H9 (cell line): ENCODE results near the gene NOSIP. TPM values are rescaled to one million over a fixed set of nuclear protein-coding genes. Genes with fewer than 3 reads are reported as not detected.
A peak's percentile ranks its signal among the peaks of the same experiment; 100 is the strongest.

ENCODE experiments used
- DNase-seq: peaks from one replicate; pipeline ENCODE4 v3.0.0-alpha.2; 2017
- H2AFZ ChIP-seq: one replicate; pipeline ENCODE4 v1.6.1; 2013; ENCODE audit warnings: mild to moderate bottlenecking, low read length, control low read depth, moderate library complexity
- H2AK5ac ChIP-seq: 2 replicates; pipeline ENCODE4 v1.6.1; 2013; ENCODE audit warnings: low read length, control low read depth, mixed read lengths; ENCODE audit not compliant: insufficient read length
- H2BK120ac ChIP-seq: one replicate; pipeline ENCODE4 v1.6.1; 2013; ENCODE audit warnings: low read depth, mild to moderate bottlenecking, low read length, control low read depth, inconsistent platforms; ENCODE audit not compliant: poor library complexity, severe bottlenecking
- H2BK12ac ChIP-seq: 2 replicates; pipeline ENCODE4 v1.6.1; 2013; ENCODE audit warnings: low read length, control low read depth, mixed read lengths, low read depth; ENCODE audit not compliant: insufficient read length
- H2BK15ac ChIP-seq: 2 replicates; pipeline ENCODE4 v1.6.1; 2013; ENCODE audit warnings: low read depth, low read length, control low read depth
- H2BK20ac ChIP-seq: one replicate; pipeline ENCODE4 v1.6.1; 2013; ENCODE audit warnings: low read depth, mild to moderate bottlenecking, low read length, control low read depth, inconsistent platforms; ENCODE audit not compliant: poor library complexity, severe bottlenecking
- H2BK5ac ChIP-seq: 2 replicates; pipeline ENCODE4 v1.6.1; 2013; ENCODE audit warnings: low read length, control low read depth, mixed read lengths; ENCODE audit not compliant: insufficient read length
- H3K14ac ChIP-seq: 2 replicates; pipeline ENCODE4 v1.6.1; 2013; ENCODE audit warnings: low read length, control low read depth; ENCODE audit not compliant: insufficient read depth
- H3K18ac ChIP-seq: 2 replicates; pipeline ENCODE4 v1.6.1; 2013; ENCODE audit warnings: low read depth, mild to moderate bottlenecking, mixed read lengths, low read length, control low read depth; ENCODE audit not compliant: insufficient read length
- H3K23ac ChIP-seq: 2 replicates; pipeline ENCODE4 v1.6.1; 2013; ENCODE audit warnings: low read length, control low read depth, mixed read lengths, low read depth; ENCODE audit not compliant: insufficient read length
- H3K23me2 ChIP-seq: 2 replicates; pipeline ENCODE4 v1.6.1; 2013; ENCODE audit warnings: low read depth, mild to moderate bottlenecking, mixed read lengths, low read length, control low read depth; ENCODE audit not compliant: insufficient read length, poor library complexity, severe bottlenecking
- H3K27ac ChIP-seq: 2 replicates; pipeline ENCODE4 v1.5.1; 2013; ENCODE audit warnings: low read length, control low read depth, mixed read lengths, low read depth; ENCODE audit not compliant: insufficient read length
- H3K27me3 ChIP-seq: 2 replicates; pipeline ENCODE4 v1.6.1; 2013; ENCODE audit warnings: low read length, control low read depth, inconsistent platforms; ENCODE audit not compliant: insufficient read depth
- H3K4ac ChIP-seq: 2 replicates; pipeline ENCODE4 v1.6.1; 2013; ENCODE audit warnings: low read depth, mild to moderate bottlenecking, control low read depth, inconsistent platforms, low read length, moderate library complexity
- H3K4me1 ChIP-seq: 2 replicates; pipeline ENCODE4 v1.6.1; 2013; ENCODE audit warnings: low read length, control low read depth, inconsistent platforms; ENCODE audit not compliant: insufficient read depth
- H3K4me2 ChIP-seq: 2 replicates; pipeline ENCODE4 v1.6.1; 2013; ENCODE audit warnings: low read length, control low read depth, mixed read lengths; ENCODE audit not compliant: insufficient read length, insufficient read depth
- H3K56ac ChIP-seq: 2 replicates; pipeline ENCODE4 v1.6.1; 2013; ENCODE audit warnings: low read depth, mild to moderate bottlenecking, mixed read lengths, low read length, control low read depth; ENCODE audit not compliant: insufficient read length
- H3K79me1 ChIP-seq: 2 replicates; pipeline ENCODE4 v1.6.1; 2013; ENCODE audit warnings: low read depth, mild to moderate bottlenecking, moderate library complexity, low read length, control low read depth, inconsistent platforms; ENCODE audit not compliant: insufficient read depth, poor library complexity, severe bottlenecking
- H3K79me2 ChIP-seq: 2 replicates; pipeline ENCODE4 v1.6.1; 2013; ENCODE audit warnings: low read length, control low read depth, inconsistent platforms; ENCODE audit not compliant: insufficient read depth
- H3K9ac ChIP-seq: 2 replicates; pipeline ENCODE4 v1.6.1; 2013; ENCODE audit warnings: low read length, control low read depth, mixed read lengths; ENCODE audit not compliant: insufficient read length; ENCODE audit errors: extremely low read depth
- H3K9me3 ChIP-seq: one replicate; pipeline ENCODE4 v1.6.1; 2013; ENCODE audit warnings: low read depth, low read length, inconsistent platforms; ENCODE audit not compliant: control insufficient read depth
- H3T11ph ChIP-seq: one replicate; pipeline ENCODE4 v1.6.1; 2013; ENCODE audit warnings: mild to moderate bottlenecking, low read length, control low read depth, inconsistent platforms
- H4K20me1 ChIP-seq: one replicate; pipeline ENCODE4 v1.6.1; 2013; ENCODE audit not compliant: control insufficient read depth, insufficient read length, insufficient read depth
- H4K5ac ChIP-seq: 2 replicates; pipeline ENCODE4 v1.6.1; 2013; ENCODE audit warnings: low read depth, mild to moderate bottlenecking, mixed read lengths, low read length, control low read depth; ENCODE audit not compliant: insufficient read length
- H4K8ac ChIP-seq: replicated peaks from 2 replicates; pipeline ENCODE4 v1.6.1; 2013; ENCODE audit warnings: low read length, control low read depth, mixed read lengths, low read depth; ENCODE audit not compliant: insufficient read length
- H4K91ac ChIP-seq: 2 replicates; pipeline ENCODE4 v1.6.1; 2013; ENCODE audit warnings: low read depth, mild to moderate bottlenecking, moderate library complexity, mixed read lengths, low read length, control low read depth; ENCODE audit not compliant: insufficient read length
- H3K27ac Mint-ChIP-seq, 3 experiments: 2 replicates in 2 of 3; 3 replicates in 1 of 3; pipeline ENCODE4 v1.8.0; 2020 to 2021; ENCODE audit warnings: mixed read lengths in 3 of 3, mild to moderate bottlenecking in 1 of 3, moderate library complexity in 1 of 3
- H3K27me3 Mint-ChIP-seq: 2 replicates; pipeline ENCODE4 v1.8.0; 2021; ENCODE audit warnings: low read depth, mild to moderate bottlenecking, moderate library complexity, mixed read lengths
- H3K36me3 Mint-ChIP-seq, 3 experiments: 2 replicates in 2 of 3; 3 replicates in 1 of 3; pipeline ENCODE4 v1.8.0; 2020 to 2021; ENCODE audit warnings: low read depth in 3 of 3, mixed read lengths in 3 of 3; ENCODE audit not compliant: insufficient read depth in 1 of 3
- H3K4me1 Mint-ChIP-seq, 2 experiments: 2 replicates each; pipeline ENCODE4 v1.8.0; 2020; ENCODE audit warnings: mixed read lengths in 2 of 2
- H3K4me3 Mint-ChIP-seq, 2 experiments: 2 replicates in 1 of 2; 3 replicates in 1 of 2; pipeline ENCODE4 v1.8.0; 2020 to 2021; ENCODE audit warnings: mild to moderate bottlenecking in 2 of 2, mixed read lengths in 2 of 2, moderate library complexity in 1 of 2
- H3K9me3 Mint-ChIP-seq, 2 experiments: 2 replicates in 1 of 2; 3 replicates in 1 of 2; pipeline ENCODE4 v1.8.0; 2020; ENCODE audit warnings: mild to moderate bottlenecking in 2 of 2, mixed read lengths in 2 of 2, moderate library complexity in 1 of 2
- CTCF ChIP-seq: fragments of 200-600 bp; sonication (generic); conservative IDR thresholded peaks from 3 replicates; pipeline ENCODE4 v1.8.0; 2021; ENCODE audit warnings: antibody characterized with exemption, mild to moderate bottlenecking
- WGBS: extraction: QIAGEN DNeasy Blood & Tissue Kit; methylation state at CpG from one replicate; pipeline ENCODE4 v1.1.7; 2013; ENCODE audit warnings: missing lambda C conversion rate, low lambda C conversion rate, mixed read lengths; ENCODE audit not compliant: insufficient read length; ENCODE audit errors: extremely low coverage; 5-methylcytosine and 5-hydroxymethylcytosine counted together
- total RNA-seq: library from RNA; stranded (reverse); gene quantifications from 2 replicates; pipeline ENCODE4 v1.2.1, GENCODE V29; 2021

The NOSIP gene
- total RNA-seq, 1 experiment from 2014 or later: 78.4 TPM

DNA sequence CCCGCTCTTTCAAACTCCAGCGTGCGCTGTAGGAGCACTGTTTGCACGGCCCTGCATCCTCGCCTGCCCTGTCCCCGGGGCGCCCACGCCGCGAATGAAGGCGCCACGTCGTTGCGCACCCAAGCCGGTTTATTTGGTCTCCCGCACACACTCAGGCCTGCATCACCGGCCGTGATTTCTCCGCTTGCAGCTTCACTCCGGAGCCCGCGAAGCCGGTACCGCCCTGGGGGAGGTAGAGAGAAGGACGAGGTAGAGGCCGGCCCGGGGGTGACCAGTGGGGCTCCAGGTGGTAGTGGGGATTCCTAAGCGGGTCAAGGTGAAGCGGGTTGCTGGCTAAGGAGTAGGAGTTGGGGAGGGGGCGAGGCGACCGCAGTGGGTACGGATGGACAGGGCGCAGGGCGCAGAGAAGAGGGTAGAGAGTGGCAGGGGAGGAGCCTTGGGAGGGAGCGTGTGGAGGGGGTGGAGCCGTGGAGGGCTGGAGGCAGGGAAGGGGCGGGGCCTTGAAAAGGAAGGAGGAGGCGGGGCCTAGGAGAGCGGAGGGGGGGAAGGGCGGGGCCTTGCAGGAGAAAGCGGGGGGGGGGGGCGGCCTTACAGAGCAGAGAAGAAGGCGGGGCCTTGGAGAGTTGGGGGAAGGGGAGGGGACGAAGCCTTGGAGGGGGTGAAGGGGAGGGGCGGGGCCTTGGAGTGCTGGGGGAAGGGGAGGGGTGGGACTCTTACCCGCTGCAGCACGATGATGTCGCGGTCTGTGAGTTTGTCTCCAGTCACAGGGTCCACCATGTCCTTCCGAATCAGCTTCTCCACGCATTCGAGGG is 24.6 kb downstream of the NOSIP start:
- Histone ChIP-seq H2AK5ac (no peak overlapping the region), H3T11ph (no peak overlapping the region), H2BK15ac (no peak overlapping the region), H2BK20ac (no peak overlapping the region), H3K18ac (peak overlapping the region; percentile 85), H3K9ac (no peak overlapping the region), H4K8ac (no peak overlapping the region), H3K23ac (no peak overlapping the region), H3K4me1 (no peaks in the 10 kb centered on the region; the same call in 1 of the 2 replicates), H2BK5ac (no peak overlapping the region), H3K27ac (no peak overlapping the region), H3K23me2 (peaks cover 9% of the 10 kb centered on the region), H3K27me3 (no peaks in the 10 kb centered on the region), H3K14ac (peak overlapping the region; percentile 90; the same call in 1 of the 2 replicates), H3K4me2 (peak overlapping the region; percentile 64), H3K79me2 (no peaks in the 10 kb centered on the region), H2BK12ac (no peak overlapping the region), H2BK120ac (no peak overlapping the region), H4K5ac (no peak overlapping the region), H4K20me1 (no peaks in the 10 kb centered on the region), H3K56ac (no peak overlapping the region), H4K91ac (no peak overlapping the region), H2AFZ (no peak overlapping the region), H3K79me1 (no peaks in the 10 kb centered on the region), H3K4ac (no peak overlapping the region), H3K9me3 (no peaks in the 10 kb centered on the region)
- Mint-ChIP-seq H3K4me3 (peak overlapping the region; percentile 47 to 77), H3K9me3 (no peaks in the 10 kb centered on the region), H3K36me3 (peaks cover 32 to 41% (median 40%) of the 10 kb centered on the region in 3 experiments), H3K27me3 (no peaks in the 10 kb centered on the region), H3K4me1 (peaks cover 6 to 23% of the 10 kb centered on the region in 2 experiments), H3K27ac (peak overlapping the region in 2 of 3 experiments; percentile 79 to 87; a peak in 3 of 7 replicates)
- no CpG with 5 or more reads among the region's 53 CpGs for WGBS
- peak; percentile 94 for DNase-seq
- no peak for TF ChIP-seq CTCF
